Astrocyte (in vitro differentiated cells and primary cell): ENCODE data around the gene MAP2K3.

Experiments
- CTCF ChIP-seq: IDR thresholded peaks from 2 replicates; pipeline ENCODE4 v1.5.1; 2011; ENCODE audit warnings: low read depth, mild to moderate bottlenecking, inconsistent platforms, low read length, moderate library complexity; ENCODE audit not compliant: insufficient read depth
- EZH2 ChIP-seq: IDR thresholded peaks from 2 replicates; pipeline ENCODE4 v1.6.1; 2012; ENCODE audit warnings: mild to moderate bottlenecking, low read length, inconsistent platforms; ENCODE audit not compliant: insufficient read depth

- TF ChIP-seq EZH2 (no peak), CTCF (no peak)
Measured at GRCh38 chr17:21279582-21279981, 4.9 kb upstream of the MAP2K3 start.
